Neutrophil (primary cell): ENCODE measurements around the gene GRIK2.

ENCODE experiments used
- H3K27ac ChIP-seq: fragments of 200-600 bp; sonication (generic); 2 replicates; pipeline ENCODE4 v1.5.1; 2016; ENCODE audit warnings: mild to moderate bottlenecking, moderate library complexity
- H3K27me3 ChIP-seq: fragments of 200-600 bp; sonication (generic); 2 replicates; pipeline ENCODE4 v1.6.0; 2016; ENCODE audit warnings: mild to moderate bottlenecking
- H3K36me3 ChIP-seq: fragments of 200-600 bp; sonication (generic); 2 replicates; pipeline ENCODE4 v1.5.1; 2017
- H3K4me1 ChIP-seq, 2 experiments: fragments of 200-600 bp in 1 of 2; sonication (generic) in 1 of 2; 1 replicate in 1 of 2; 2 replicates in 1 of 2; pipeline versions ENCODE4 v1.5.1 to v1.6.1; 2013 to 2016; ENCODE audit warnings: low read depth in 1 of 2, low read length in 1 of 2, mild to moderate bottlenecking in 1 of 2, moderate library complexity in 1 of 2; ENCODE audit not compliant: control insufficient read depth in 1 of 2, insufficient read depth in 1 of 2
- H3K4me3 ChIP-seq, 2 experiments: fragments of 200-600 bp in 1 of 2; sonication (generic) in 1 of 2; 1 replicate in 1 of 2; 2 replicates in 1 of 2; pipeline ENCODE4 v1.5.1; 2013 to 2016; ENCODE audit warnings: low read depth in 1 of 2, low read length in 1 of 2, mild to moderate bottlenecking in 1 of 2, moderate library complexity in 1 of 2
- H3K9me3 ChIP-seq: fragments of 200-600 bp; sonication (generic); 2 replicates; pipeline ENCODE4 v1.5.1; 2016
- TF ChIP-seq, protein P1 (sequence below): fragments of 200-600 bp; sonication (generic); IDR thresholded peaks from 2 replicates; pipeline ENCODE4 v1.5.1; 2016; ENCODE audit warnings: antibody characterized with exemption

Gene GRIK2

GRCh38 chr6:101936516-101936915 lies 543.0 kb downstream of the GRIK2 start:
- TF ChIP-seq, protein P1, sequence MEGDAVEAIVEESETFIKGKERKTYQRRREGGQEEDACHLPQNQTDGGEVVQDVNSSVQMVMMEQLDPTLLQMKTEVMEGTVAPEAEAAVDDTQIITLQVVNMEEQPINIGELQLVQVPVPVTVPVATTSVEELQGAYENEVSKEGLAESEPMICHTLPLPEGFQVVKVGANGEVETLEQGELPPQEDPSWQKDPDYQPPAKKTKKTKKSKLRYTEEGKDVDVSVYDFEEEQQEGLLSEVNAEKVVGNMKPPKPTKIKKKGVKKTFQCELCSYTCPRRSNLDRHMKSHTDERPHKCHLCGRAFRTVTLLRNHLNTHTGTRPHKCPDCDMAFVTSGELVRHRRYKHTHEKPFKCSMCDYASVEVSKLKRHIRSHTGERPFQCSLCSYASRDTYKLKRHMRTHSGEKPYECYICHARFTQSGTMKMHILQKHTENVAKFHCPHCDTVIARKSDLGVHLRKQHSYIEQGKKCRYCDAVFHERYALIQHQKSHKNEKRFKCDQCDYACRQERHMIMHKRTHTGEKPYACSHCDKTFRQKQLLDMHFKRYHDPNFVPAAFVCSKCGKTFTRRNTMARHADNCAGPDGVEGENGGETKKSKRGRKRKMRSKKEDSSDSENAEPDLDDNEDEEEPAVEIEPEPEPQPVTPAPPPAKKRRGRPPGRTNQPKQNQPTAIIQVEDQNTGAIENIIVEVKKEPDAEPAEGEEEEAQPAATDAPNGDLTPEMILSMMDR, result no peak
- no peak overlapping the region for H3K27ac ChIP-seq
- no peaks in the 10 kb centered on the region for H3K9me3 ChIP-seq

GRCh38 chr6:101937108-101937507 lies 543.6 kb downstream of the GRIK2 start:
- H3K27me3 ChIP-seq, result no peaks in the 10 kb centered on the region
- H3K27ac ChIP-seq, result no peak overlapping the region
- TF ChIP-seq, protein P1, result no peak

More at GRCh38 chr6:101936516-101936915, 543.0 kb downstream of the GRIK2 start:
- Histone ChIP-seq H3K36me3 (no peaks in the 10 kb centered on the region), H3K4me3 (no peak overlapping the region), H3K27me3 (no peaks in the 10 kb centered on the region), H3K4me1 (no peaks in the 10 kb centered on the region)

GRCh38 chr6:101940391-101940790 lies 546.9 kb downstream of the GRIK2 start:
- no peak overlapping the region for H3K4me3 ChIP-seq
- no peaks in the 10 kb centered on the region for H3K27me3 ChIP-seq
- H3K36me3 ChIP-seq, result no peaks in the 10 kb centered on the region
- no peaks in the 10 kb centered on the region for H3K4me1 ChIP-seq
- TF ChIP-seq, protein P1, result no peak
- no peaks in the 10 kb centered on the region for H3K9me3 ChIP-seq
- no peak overlapping the region for H3K27ac ChIP-seq

More at GRCh38 chr6:101937108-101937507, 543.6 kb downstream of the GRIK2 start:
- no peaks in the 10 kb centered on the region for H3K4me1 ChIP-seq
- H3K36me3 ChIP-seq, result no peaks in the 10 kb centered on the region
- H3K4me3 ChIP-seq, result no peak overlapping the region
- H3K9me3 ChIP-seq, result no peaks in the 10 kb centered on the region

- Histone ChIP-seq H3K36me3 (no peaks in the 10 kb centered on the region), H3K27me3 (no peaks in the 10 kb centered on the region), H3K9me3 (no peaks in the 10 kb centered on the region), H3K27ac (no peak overlapping the region), H3K4me3 (no peak overlapping the region), H3K4me1 (no peaks in the 10 kb centered on the region)
- TF ChIP-seq, protein P1, result no peak
These were observed 563.5 kb downstream of the GRIK2 start for GRCh38 chr6:101956961-101957360.

DNA sequence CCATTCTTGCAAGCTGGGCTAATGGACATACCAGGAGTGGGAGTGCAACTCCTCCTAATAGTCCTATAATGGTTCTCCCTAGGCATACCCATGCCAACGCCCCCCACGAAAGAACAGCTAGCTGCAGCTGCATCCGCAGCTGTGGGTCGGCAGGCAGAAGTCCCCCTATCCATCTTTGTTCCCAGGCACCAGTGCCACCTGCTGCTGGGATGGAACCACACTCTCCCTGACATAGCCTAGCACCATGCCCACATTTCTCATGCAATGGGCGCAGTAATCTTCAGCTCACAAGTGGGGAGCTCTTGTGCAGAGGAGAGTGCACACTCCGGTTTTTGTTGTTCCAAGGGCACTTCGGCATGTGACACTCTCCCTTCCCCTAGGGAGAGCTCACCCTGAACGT lies 567.8 kb downstream of the GRIK2 start:
- H3K4me3 ChIP-seq, result no peak overlapping the region
- TF ChIP-seq, protein P1, result no peak

GRCh38 chr6:101980924-101981323 lies 587.4 kb downstream of the GRIK2 start:
- Histone ChIP-seq H3K36me3 (no peaks in the 10 kb centered on the region), H3K4me3 (no peak overlapping the region), H3K27me3 (no peaks in the 10 kb centered on the region), H3K9me3 (no peaks in the 10 kb centered on the region), H3K27ac (no peak overlapping the region), H3K4me1 (no peaks in the 10 kb centered on the region)
- TF ChIP-seq, protein P1, result no peak

More for the DNA sequence above, 567.8 kb downstream of the GRIK2 start:
- no peaks in the 10 kb centered on the region for H3K36me3 ChIP-seq
- H3K27ac ChIP-seq, result no peak overlapping the region
- no peaks in the 10 kb centered on the region for H3K4me1 ChIP-seq
- H3K9me3 ChIP-seq, result no peaks in the 10 kb centered on the region
- no peaks in the 10 kb centered on the region for H3K27me3 ChIP-seq
